D721Med (cell line): ENCODE results near the gene RAP2A.

ENCODE experiments used
- DNase-seq: peaks from one replicate; pipeline ENCODE4 v3.0.0; 2011; ENCODE audit warnings: low spot score; ENCODE audit not compliant: insufficient read length
- FAIRE-seq: peaks from 2 replicates; lab custom pipeline; 2011; peaks lifted over from hg19 to GRCh38; lab: Jason Lieb, UNC
- TF ChIP-seq, protein P1 (sequence below): IDR thresholded peaks from 2 replicates; pipeline ENCODE4 v1.5.1; 2012; ENCODE audit warnings: mild to moderate bottlenecking, control low read depth; ENCODE audit not compliant: insufficient read depth; ENCODE audit errors: missing control alignments

Gene RAP2A

DNA sequence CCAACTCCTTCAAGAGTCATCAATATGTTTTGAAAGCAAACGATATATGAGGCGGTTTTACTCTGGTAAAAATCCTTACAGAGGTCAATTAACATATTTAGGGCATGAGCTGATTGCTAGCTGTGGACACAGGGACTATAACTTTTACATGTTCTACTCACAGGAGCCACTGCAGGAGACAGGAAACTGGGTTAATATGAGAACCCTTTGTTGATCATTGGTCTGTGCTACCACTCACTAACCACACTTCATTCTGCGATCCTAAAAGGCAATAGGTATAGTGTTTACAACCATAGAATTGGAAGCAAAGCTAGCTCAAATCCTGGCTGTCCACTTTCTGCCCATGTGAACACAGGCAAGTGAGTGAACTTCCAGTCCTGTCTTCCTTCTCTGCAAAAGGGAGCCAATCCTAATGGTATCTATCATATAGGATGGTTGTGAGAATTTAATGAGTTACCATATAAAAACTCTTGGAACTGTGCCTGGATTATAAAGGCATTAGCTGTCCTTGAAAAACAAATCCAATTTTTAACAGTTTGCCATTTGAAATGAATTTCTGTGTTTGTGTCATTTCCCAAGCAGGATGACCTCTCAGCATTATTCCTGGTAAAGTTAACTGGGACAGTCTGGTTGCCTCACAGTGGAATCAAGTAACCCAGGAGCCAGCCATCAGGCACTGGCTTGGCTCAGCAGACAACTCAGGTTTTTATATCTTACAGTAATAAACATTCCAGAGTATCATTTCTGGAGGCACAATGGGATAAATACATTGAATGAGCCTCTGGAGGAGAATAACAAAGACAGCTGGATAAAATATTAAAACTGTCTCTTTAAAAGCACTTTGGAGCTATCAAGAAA, 29.8 kb upstream of the RAP2A start:
- DNase-seq (no peak), FAIRE-seq (no peak)
- TF ChIP-seq, protein P1, sequence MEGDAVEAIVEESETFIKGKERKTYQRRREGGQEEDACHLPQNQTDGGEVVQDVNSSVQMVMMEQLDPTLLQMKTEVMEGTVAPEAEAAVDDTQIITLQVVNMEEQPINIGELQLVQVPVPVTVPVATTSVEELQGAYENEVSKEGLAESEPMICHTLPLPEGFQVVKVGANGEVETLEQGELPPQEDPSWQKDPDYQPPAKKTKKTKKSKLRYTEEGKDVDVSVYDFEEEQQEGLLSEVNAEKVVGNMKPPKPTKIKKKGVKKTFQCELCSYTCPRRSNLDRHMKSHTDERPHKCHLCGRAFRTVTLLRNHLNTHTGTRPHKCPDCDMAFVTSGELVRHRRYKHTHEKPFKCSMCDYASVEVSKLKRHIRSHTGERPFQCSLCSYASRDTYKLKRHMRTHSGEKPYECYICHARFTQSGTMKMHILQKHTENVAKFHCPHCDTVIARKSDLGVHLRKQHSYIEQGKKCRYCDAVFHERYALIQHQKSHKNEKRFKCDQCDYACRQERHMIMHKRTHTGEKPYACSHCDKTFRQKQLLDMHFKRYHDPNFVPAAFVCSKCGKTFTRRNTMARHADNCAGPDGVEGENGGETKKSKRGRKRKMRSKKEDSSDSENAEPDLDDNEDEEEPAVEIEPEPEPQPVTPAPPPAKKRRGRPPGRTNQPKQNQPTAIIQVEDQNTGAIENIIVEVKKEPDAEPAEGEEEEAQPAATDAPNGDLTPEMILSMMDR = no peak

DNA sequence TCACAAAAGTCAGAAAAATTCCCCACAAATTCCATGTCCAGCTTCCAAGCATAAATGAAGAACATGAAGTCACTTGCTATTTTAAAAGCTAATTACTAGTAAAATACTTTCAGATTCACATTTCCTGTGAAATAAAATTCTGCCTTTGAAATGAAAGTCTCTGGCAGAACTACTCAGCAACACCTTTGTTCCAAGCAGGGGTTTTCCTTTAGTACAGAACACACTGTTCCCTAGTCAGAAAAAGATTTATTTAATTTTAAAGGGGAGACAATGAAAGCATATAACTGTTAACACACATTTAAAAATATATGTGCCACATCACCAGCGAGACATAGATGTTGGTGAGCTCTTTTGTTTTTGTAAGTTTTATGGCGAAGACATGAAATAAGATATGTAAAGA, 26.4 kb upstream of the RAP2A start:
- FAIRE-seq (no peak), DNase-seq (no peak)
- TF ChIP-seq, protein P1 = no peak

DNA sequence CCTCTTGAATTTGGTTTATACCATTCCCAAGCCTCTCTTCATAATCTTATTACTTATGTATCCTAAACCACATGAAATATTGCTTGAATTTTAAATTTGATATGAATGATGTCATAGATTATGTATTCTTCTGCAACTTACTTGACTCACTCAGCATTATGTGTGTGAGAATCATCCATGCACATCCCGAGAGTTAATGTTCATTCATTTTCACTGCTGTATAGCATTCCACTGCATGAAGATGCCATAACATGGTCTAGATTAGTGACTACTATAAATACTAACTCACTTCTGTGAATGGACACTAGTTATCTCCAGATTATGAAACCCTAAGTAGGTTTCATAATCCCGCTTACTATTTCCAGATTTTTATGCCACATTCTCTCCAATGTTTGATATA, 25.0 kb upstream of the RAP2A start:
- FAIRE-seq (no peak), DNase-seq (no peak)
- TF ChIP-seq, protein P1 = no peak

DNA sequence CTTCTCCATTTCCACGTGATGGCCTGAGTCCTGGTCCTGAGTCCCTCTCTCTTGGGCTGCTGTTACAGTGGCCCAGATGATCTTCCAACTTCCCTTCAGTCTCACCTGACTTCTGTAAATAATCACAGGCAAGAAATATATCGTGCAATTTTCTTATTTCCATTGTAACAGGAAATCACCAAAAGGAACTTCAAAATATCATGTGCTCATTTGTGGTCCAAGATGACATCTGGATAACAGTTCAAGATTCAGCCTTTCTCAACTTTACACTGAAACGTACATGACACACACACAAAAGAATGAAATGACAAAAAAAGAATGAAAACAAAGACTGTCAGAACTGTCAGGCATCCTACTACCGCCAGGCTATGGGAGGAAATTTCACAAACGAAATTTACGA, 22.0 kb upstream of the RAP2A start:
- TF ChIP-seq, protein P1 = no peak
- DNase-seq = no peak
- no peak for FAIRE-seq

DNA sequence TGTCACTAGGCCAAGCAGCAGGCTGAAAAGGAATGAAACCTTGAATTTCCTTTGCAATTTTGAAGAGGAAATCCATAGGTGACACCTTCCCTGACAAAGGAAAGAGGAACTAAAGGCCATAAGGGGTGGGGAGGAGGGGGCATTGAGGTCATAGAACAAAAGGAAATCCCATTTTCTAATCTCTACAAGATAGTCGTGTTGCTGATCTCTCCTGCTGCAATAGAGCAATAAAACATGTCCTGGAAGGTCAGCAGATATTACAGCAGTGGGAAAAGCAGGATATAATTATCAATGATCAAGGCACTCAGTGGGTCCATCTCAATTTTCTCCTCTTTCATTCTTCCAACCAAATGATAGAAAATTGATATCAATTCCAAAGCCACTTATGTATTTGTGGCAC, 20.3 kb upstream of the RAP2A start:
- DNase-seq (no peak), FAIRE-seq (no peak)
- TF ChIP-seq, protein P1 = no peak

DNA sequence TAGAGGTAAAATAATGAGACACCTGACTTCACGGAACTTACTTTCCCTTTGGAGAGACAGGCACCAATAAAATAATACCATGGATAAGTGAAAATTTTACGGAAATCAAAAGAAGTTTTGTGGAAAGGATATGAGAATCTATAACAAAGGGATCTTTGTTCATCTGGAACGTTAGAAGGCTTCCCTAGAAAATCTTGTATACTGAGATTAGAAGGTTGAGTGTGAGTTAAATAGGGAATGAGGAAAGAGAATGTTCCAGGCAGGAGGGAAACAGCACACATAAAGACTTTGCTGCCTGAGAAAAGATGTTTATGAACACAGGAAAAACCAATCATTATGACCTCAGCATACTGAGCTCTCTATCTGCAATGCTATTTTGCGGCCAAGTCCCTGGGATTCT, 19.6 kb upstream of the RAP2A start:
- DNase-seq = no peak
- FAIRE-seq = no peak
- TF ChIP-seq, protein P1 = no peak

DNA sequence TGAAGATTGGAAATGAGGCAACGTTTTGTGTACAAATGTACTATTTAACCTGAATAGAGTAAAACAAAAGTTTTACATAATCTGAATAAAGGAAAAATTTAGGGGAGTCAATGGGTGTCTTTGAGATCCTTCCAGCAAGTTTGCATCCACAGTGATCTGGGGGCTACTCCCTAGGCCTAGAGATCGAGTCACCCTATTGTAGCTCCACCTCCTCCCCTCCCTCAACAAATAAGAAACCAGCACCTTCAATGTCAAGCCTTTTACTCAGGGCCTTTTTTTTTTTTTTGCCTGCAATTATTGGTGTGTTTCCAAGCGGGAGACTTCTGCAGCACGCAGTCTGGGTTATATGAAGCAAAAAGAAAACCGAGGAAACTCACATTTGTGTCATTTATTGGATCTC, 16.3 kb upstream of the RAP2A start:
- no peak for DNase-seq
- no peak for FAIRE-seq
- TF ChIP-seq, protein P1 = no peak
